Upper lobe of left lung (tissue), 4 donors: ENCODE data around the gene ABHD12.

Experiments used
- CTCF ChIP-seq, 6 experiments: fragments of 450-650 bp in 4 of 6; fragments of 200-600 bp in 2 of 6; sonication (generic) in 2 of 6; IDR thresholded peaks; one replicate each; pipeline ENCODE4 v1.5.1; 2016 to 2019; ENCODE audit warnings: antibody characterized with exemption in 6 of 6
- EP300 ChIP-seq, 4 donors: sonication (generic); formaldehyde crosslinking; IDR thresholded peaks; one replicate each; pipeline ENCODE4 v1.5.1; 2017; ENCODE audit warnings: antibody characterized with exemption in 4 of 4, control low read depth in 2 of 4
- POLR2A ChIP-seq, 4 donors: fragments of 450-650 bp; IDR thresholded peaks; one replicate each; pipeline ENCODE4 v1.5.1; 2016 to 2017; ENCODE audit warnings: antibody characterized with exemption in 4 of 4, mild to moderate bottlenecking in 2 of 4
- POLR2AphosphoS5 ChIP-seq, 2 donors: sonication (generic); formaldehyde crosslinking; IDR thresholded peaks; one replicate each; pipeline ENCODE4 v1.5.1; 2017; ENCODE audit warnings: antibody characterized with exemption in 2 of 2

GRCh38 chr20:25279403-25279802, 111.2 kb downstream of the ABHD12 start:
- TF ChIP-seq POLR2AphosphoS5 (IDR thresholded peaks at IDR 0.05) (no peak), CTCF (IDR thresholded peaks at IDR 0.05) (no peak), POLR2A (IDR thresholded peaks at IDR 0.05) (no peak), EP300 (IDR thresholded peaks at IDR 0.05) (no peak)
